ENCODE measurements around the gene SLC35F3.

DNA sequence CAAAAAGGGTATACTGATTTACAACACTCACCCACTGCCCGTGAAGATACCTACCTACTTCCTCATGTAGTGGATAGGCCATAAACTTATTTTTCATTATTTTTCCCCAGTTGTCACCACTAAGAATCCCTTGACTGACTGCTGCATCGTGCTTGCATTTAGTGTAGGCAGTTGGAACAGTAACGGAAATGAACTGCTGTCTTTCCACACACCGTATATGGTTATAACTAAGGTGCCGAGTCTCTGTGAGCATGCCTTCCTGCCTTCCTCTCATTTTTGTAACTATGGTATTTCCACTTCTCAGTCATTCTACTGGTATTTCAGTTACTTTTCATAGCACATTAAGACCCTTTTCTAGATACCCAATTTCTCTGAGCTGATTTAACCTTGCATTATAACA, 36.4 kb downstream of the SLC35F3 start:
- no peak for TF ChIP-seq CTCF (IDR thresholded peaks at IDR 0.05; ENCODE audit: insufficient read depth, low read length, poor library complexity, severe bottlenecking)
- no peak for TF ChIP-seq EZH2phosphoT487 (conservative IDR thresholded peaks at IDR 0.05; ENCODE audit: low read length)
